ENCODE results near the gene MED22. TPM values are rescaled to one million over a fixed set of nuclear protein-coding genes. Genes with fewer than 3 reads are reported as not detected.
A peak's percentile ranks its signal among the peaks of the same experiment; 100 is the strongest.
"Not testable (repeated sequence)": the region's sequence is repeated elsewhere in the genome, so short reads cannot be mapped to it uniquely, and the experiment has no call there.

Gene MED22
- total RNA-seq, 4 donors from 2014 or later: 10.8 to 22.5 (median 15.9) TPM

DNA sequence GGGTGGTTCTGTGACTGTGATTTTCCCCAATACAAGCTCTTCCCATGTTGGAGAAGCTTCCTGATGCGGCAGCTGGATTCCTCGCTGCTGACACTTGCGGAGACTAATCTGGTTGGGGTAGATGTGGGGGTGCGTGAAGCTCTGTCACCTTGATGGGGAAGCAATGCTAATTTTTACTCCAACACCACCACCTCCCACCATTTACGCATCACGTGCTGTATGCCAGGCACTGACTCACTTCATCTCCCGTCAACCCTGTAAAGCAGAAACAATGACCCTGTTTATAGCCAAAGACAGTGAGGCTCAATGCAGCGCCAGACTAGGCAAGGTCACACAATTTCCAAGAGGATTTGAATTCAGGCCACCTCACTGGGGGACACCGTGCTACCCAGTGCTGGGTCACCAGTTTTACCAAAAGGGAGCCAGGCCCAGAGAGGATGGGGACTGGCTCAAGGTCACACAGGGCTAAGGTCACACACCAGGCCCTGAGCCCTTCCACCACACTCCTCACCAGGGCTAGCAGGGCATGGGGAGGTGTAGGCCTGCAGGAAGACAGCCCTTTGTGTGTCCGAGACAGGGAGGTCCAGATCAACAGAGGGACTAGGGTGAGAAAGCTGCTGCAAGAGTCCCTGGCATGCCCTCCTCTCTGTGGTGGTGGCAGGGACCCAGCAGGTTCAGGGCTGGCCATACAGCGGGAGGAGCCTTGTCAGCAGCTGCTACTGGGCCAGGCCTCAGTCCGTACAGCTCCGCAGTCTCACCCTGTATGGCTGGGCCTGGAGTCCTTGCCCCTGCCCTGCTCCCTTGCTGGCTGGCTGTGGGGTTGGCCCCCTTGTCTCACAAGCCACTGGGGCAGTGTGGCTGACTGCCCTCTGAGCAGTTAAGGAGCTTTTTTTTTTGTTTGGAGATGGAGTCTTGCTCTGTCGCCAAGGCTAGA, 31.5 kb upstream of the MED22 start:
- intact Hi-C loops (cut with DNase I): no loop called here
- no peak for DNase-seq
- no peak overlapping the region for H3K4me3 ChIP-seq
- peaks cover 0 to 48% (median 11%) of the 10 kb centered on the region in 3 donors for H3K4me1 ChIP-seq
- H3K27ac ChIP-seq: peak overlapping the region in 1 of 4 donors; percentile 52
- H3K9me3 ChIP-seq: no peaks in the 10 kb centered on the region
- H3K36me3 ChIP-seq: no peaks in the 10 kb centered on the region
- H3K27me3 ChIP-seq: no peaks in the 10 kb centered on the region
- 80 to 83% methylated on average over 8 to 9 of the region's 14 CpGs for WGBS, 2 donors
- TF ChIP-seq POLR2A (IDR thresholded peaks at IDR 0.05) (no peak), CTCF (IDR thresholded peaks at IDR 0.05) (no peak)

- TF ChIP-seq POLR2A (IDR thresholded peaks at IDR 0.05) (no peak), CTCF (IDR thresholded peaks at IDR 0.05) (no peak)
- intact Hi-C loops (cut with DNase I): no loop called here
- 80% methylated on average over 1 of the region's 1 CpG; no CpG with 5 or more reads in 1 of the 2 donors for WGBS, 2 donors
Observed at GRCh38 chr9:133378408-133378962, 30.6 kb upstream of the MED22 start.

DNA sequence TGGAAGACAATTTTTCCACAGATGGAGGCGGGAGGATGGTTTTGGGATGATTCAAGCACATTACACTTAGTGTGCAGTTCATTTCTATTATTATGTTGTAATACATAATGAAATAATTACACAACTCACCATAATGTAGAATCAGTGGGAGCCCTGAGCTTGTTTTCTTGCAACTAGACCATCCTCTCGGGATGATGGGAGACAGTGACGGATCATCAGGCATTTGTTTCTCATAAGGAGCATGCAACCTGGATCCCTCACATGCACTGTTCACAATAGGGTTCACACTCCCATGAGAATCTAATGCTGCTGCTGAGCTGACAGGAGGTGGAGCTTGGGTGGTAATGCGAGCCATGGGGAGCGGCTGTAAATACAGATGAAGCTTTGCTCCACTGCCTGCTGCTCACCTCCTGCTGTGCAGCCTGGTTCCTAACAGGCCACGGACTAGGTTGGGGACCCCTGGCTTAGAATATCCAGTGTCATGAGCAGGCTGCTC, 29.8 kb upstream of the MED22 start:
- H3K27ac ChIP-seq: peak overlapping the region in 2 of 4 donors; percentile 36 to 52
- H3K27me3 ChIP-seq: no peaks in the 10 kb centered on the region
- H3K4me3 ChIP-seq: no peak overlapping the region
- H3K36me3 ChIP-seq: peaks cover 0 to 8% (median 0%) of the 10 kb centered on the region in 3 donors
- H3K9me3 ChIP-seq: no peaks in the 10 kb centered on the region
- TF ChIP-seq POLR2A (IDR thresholded peaks at IDR 0.05): no peak
- TF ChIP-seq CTCF (IDR thresholded peaks at IDR 0.05): no peak
- no peak for DNase-seq
- intact Hi-C loops (cut with DNase I): no loop called here
- H3K4me1 ChIP-seq: peaks cover 7 to 64% (median 24%) of the 10 kb centered on the region in 3 donors
- 41 to 50% methylated on average over 6 of the region's 6 CpGs for WGBS, 2 donors

More at GRCh38 chr9:133378408-133378962, 30.6 kb upstream of the MED22 start:
- Histone ChIP-seq H3K4me1 (peaks cover 0 to 57% (median 17%) of the 10 kb centered on the region in 3 donors), H3K27ac (peak overlapping the region in 2 of 4 donors; percentile 36 to 52), H3K9me3 (no peaks in the 10 kb centered on the region), H3K27me3 (no peaks in the 10 kb centered on the region), H3K4me3 (no peak overlapping the region), H3K36me3 (peaks cover 0 to 1% (median 0%) of the 10 kb centered on the region in 3 donors)
- DNase-seq: no peak

DNA sequence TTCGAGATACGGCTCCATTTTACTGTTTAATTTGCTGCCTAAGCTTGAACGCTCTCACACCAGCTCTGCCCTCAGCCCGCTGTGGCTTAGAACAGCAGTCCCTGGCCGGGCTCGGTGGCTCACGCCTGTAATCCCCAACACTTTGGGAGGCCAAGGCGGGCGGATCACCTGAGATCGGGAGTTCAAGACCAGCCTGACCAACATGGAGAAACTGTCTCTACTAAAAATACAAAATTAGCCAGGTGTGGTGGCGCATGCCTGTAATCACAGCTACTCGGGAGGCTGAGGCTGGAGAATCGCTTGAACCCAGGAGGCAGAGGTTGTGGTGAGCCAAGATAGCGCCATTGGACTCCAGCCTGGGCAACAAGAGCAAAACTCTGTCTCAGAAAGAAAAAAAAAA, 29.3 kb upstream of the MED22 start:
- Histone ChIP-seq H3K27ac (peak overlapping the region in 1 of 4 donors; percentile 52), H3K36me3 (peaks cover 0 to 13% (median 0%) of the 10 kb centered on the region in 3 donors), H3K4me1 (peaks cover 12 to 69% (median 29%) of the 10 kb centered on the region in 3 donors)
- DNase-seq; H3K27me3 ChIP-seq; H3K9me3 ChIP-seq; intact Hi-C loops (cut with DNase I); H3K4me3 ChIP-seq: not testable (repeated sequence)
- WGBS, 2 donors: 78% methylated on average over 7 to 13 of the region's 14 CpGs

DNA sequence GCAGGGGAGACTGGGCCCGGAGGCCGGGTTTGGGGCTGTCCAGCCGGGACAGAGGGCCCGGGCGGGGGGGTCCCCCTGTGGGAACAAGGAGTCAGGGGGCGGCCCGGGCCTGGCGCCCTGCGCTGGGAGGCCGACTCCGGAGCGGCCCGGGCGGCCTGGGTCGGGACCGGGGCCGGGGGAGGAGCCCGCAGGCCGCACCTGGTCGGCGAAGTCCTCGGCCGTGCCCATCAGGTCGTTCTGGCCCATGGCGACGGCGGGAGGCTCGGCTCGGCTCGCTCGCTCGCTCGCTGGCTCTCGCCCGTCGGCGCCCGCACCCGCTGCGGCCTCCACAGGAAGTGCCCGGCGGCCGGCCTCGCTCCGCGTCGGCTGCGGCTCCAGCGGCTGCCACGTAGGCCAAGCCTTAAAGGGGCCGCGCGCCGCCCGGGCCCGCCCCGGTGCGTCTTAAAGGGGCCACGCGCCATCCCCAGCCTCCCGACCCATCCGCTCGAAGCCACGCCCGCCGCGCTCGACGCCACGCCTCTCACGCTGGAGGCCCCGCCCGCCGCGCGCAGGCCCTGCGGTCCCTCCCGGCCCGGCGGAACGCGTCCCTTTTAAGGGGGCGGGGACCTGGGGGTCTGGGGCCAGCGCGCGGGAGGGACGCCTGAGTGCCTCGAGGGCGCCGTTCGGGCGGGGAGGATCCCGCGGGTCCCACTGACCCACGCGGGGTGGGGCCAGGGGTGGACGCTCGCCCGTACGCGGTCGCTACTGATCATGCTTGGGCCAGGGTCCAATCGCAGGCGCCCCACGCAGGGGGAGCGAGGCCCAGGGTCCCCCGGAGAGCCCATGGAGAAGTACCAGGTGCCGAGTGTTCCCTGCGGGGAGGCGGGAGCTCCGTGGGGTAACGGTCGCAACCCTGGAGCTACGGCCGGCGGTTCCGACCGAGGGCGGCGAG, 28.1 kb upstream of the MED22 start, which contains the start of the genes STKLD1 and SURF4:
Gene STKLD1 (plus strand): TSS at position 643 of the 931 bp plus-strand sequence. CDS start 108 bp downstream, at position 751.
Gene SURF4 (minus strand): TSS at position 337 of the 931 bp plus-strand sequence. CDS start 91 bp downstream, at position 246.
- Histone ChIP-seq H3K9me3 (no peaks in the 10 kb centered on the region), H3K27me3 (no peaks in the 10 kb centered on the region), H3K4me1 (peaks cover 25 to 82% (median 41%) of the 10 kb centered on the region in 3 donors), H3K4me3 (peak within 1 kb of the TSS; percentile 87 to 100 (median 94)), H3K27ac (peak within 1 kb of the TSS; percentile 92 to 99 (median 96)), H3K36me3 (peaks cover 0 to 17% (median 0%) of the 10 kb centered on the region in 3 donors)
- intact Hi-C loops (cut with DNase I): no loop called here
- TF ChIP-seq POLR2A (IDR thresholded peaks at IDR 0.05): peak in 3 of 4 donors; percentile 84 to 89 (median 87)
- TF ChIP-seq CTCF (IDR thresholded peaks at IDR 0.05): peak in 3 of 6 experiments; percentile 22 to 44 (median 33)
- 0% methylated on average over 7 of the region's 120 CpGs; no CpG with 5 or more reads in 1 of the 2 donors for WGBS, 2 donors
- peak; percentile 75 for DNase-seq
